HS-5 (cell line): ENCODE measurements around the gene MIF.
A peak's percentile ranks its signal among the peaks of the same experiment; 100 is the strongest.
"Not testable (repeated sequence)": the region's sequence is repeated elsewhere in the genome, so short reads cannot be mapped to it uniquely, and the experiment has no call there.

Source experiments
- DNase-seq: peaks from one replicate; pipeline ENCODE4 v3.0.0-alpha.2; 2012; ENCODE audit warnings: low read depth

Gene MIF

GRCh38 chr22:23877566-23877965, 16.6 kb upstream of the MIF start:
- DNase-seq: no peak

- DNase-seq: no peak
Measured at GRCh38 chr22:23878219-23878618, 16.0 kb upstream of the MIF start.

GRCh38 chr22:23882370-23882769, 11.8 kb upstream of the MIF start:
- no peak for DNase-seq

GRCh38 chr22:23883658-23884057, 10.5 kb upstream of the MIF start:
- DNase-seq: no peak

- no peak for DNase-seq
Measured at GRCh38 chr22:23884140-23884539, 10.0 kb upstream of the MIF start.

GRCh38 chr22:23888615-23889401, 5.4 kb upstream of the MIF start:
- no peak for DNase-seq

GRCh38 chr22:23889620-23890019, 4.6 kb upstream of the MIF start:
- no peak for DNase-seq

GRCh38 chr22:23891726-23892125, 2.5 kb upstream of the MIF start:
- no peak for DNase-seq

GRCh38 chr22:23892130-23892529, 2.1 kb upstream of the MIF start:
- DNase-seq: no peak

- DNase-seq: no peak
Measured at GRCh38 chr22:23892706-23893105, 1.5 kb upstream of the MIF start.

GRCh38 chr22:23893121-23893944, 850 bp upstream of the MIF start:
- no peak for DNase-seq

- peak; percentile 48 for DNase-seq
Measured at GRCh38 chr22:23894710-23895598, 771 bp downstream of the MIF start.

GRCh38 chr22:23895599-23896144, 1.5 kb downstream of the MIF start:
- no peak for DNase-seq

- DNase-seq: no peak
Measured at GRCh38 chr22:23896166-23896522, 2.0 kb downstream of the MIF start.

GRCh38 chr22:23896523-23897186, 2.5 kb downstream of the MIF start:
- DNase-seq: no peak

GRCh38 chr22:23897320-23897719, 3.1 kb downstream of the MIF start:
- DNase-seq: no peak

- DNase-seq: no peak
Measured at GRCh38 chr22:23898006-23898974, 4.1 kb downstream of the MIF start.

- DNase-seq: no peak
Measured at GRCh38 chr22:23899042-23899745, 5.0 kb downstream of the MIF start.

- not testable (repeated sequence) for DNase-seq
Measured at GRCh38 chr22:23900227-23900626, 6.0 kb downstream of the MIF start.

- DNase-seq: no peak
Measured at GRCh38 chr22:23901600-23901999, 7.4 kb downstream of the MIF start.
